Upper lobe of left lung (tissue), 4 donors: ENCODE results near the gene PTPRN2.

Experiments used
- POLR2A ChIP-seq, 4 donors: fragments of 450-650 bp; IDR thresholded peaks; one replicate each; pipeline ENCODE4 v1.5.1; 2016 to 2017; ENCODE audit warnings: antibody characterized with exemption in 4 of 4, mild to moderate bottlenecking in 2 of 4
- POLR2AphosphoS5 ChIP-seq, 2 donors: sonication (generic); formaldehyde crosslinking; IDR thresholded peaks; one replicate each; pipeline ENCODE4 v1.5.1; 2017; ENCODE audit warnings: antibody characterized with exemption in 2 of 2
- TF ChIP-seq, protein P1 (sequence below), 6 experiments: fragments of 450-650 bp in 4 of 6; fragments of 200-600 bp in 2 of 6; sonication (generic) in 2 of 6; IDR thresholded peaks; one replicate each; pipeline ENCODE4 v1.5.1; 2016 to 2019; ENCODE audit warnings: antibody characterized with exemption in 6 of 6

DNA sequence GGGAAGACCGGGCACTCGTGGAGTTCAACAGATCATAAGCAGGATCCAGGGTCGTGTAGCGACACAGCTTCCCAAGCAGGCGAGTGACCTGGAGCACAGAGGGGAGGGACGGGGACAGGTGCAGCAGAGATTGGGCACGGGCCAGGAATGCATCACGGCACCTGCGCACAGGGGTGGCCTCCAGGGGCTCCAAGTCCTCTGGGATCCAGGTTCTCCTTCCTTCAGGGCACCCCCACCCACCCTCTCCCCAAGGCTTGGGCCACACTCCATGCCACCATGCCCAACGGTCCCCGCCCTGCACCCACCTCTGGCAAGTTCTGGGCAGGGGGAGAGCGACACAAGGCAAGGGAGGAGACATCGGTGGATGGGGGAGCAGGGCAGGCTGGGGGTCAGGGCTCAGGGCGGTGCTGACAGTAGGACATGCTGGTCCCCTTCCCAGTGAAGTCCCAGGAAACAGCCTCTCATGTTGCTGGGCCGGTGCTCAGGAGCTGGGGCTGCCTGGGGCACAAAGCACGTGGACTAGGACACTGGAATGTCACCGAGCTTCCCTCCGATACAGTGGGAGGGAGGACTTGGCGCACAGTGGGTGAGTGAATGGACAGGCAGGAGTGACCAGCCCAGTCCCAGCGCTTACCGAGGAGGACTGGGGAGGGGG is 597.3 kb downstream of the PTPRN2 start:
- TF ChIP-seq, protein P1, sequence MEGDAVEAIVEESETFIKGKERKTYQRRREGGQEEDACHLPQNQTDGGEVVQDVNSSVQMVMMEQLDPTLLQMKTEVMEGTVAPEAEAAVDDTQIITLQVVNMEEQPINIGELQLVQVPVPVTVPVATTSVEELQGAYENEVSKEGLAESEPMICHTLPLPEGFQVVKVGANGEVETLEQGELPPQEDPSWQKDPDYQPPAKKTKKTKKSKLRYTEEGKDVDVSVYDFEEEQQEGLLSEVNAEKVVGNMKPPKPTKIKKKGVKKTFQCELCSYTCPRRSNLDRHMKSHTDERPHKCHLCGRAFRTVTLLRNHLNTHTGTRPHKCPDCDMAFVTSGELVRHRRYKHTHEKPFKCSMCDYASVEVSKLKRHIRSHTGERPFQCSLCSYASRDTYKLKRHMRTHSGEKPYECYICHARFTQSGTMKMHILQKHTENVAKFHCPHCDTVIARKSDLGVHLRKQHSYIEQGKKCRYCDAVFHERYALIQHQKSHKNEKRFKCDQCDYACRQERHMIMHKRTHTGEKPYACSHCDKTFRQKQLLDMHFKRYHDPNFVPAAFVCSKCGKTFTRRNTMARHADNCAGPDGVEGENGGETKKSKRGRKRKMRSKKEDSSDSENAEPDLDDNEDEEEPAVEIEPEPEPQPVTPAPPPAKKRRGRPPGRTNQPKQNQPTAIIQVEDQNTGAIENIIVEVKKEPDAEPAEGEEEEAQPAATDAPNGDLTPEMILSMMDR (IDR thresholded peaks at IDR 0.05), result no peak
- TF ChIP-seq POLR2A (IDR thresholded peaks at IDR 0.05) (no peak), POLR2AphosphoS5 (IDR thresholded peaks at IDR 0.05) (no peak)
